IMR-90 (cell line): Measurements from ENCODE around the gene KRT77. TPM values are rescaled to one million over a fixed set of nuclear protein-coding genes. Genes with fewer than 3 reads are reported as not detected.

Experiments used
- ATAC-seq: fragments of 200-7000 bp; cut with Tn5 transposase; 2 replicates; pipeline ENCODE4 v1.9.1; 2020; ENCODE audit warnings: low read depth, mild to moderate bottlenecking, moderate library complexity
- BruUV-seq: library from RNA; stranded (reverse); fragments of 400-500 nt; replicated peaks from 2 replicates; lab custom pipeline; 2021; lab: Mats Ljungman, UMichigan
- CTCF ChIA-PET: fragments of 300-600 bp; formaldehyde crosslinking; extraction: SDS; loops from one replicate; lab custom pipeline; 2021; ENCODE audit warnings: antibody characterized with exemption; lab: Yijun Ruan, JAX
- POLR2A ChIA-PET: fragments of 300-600 bp; sonication (Branson Sonifier 250); formaldehyde crosslinking; loops from one replicate; lab custom pipeline; 2022; ENCODE audit warnings: antibody characterized with exemption; ENCODE audit not compliant: unreplicated experiment; lab: Charles Lee
- DNase-seq: peaks from one replicate; pipeline ENCODE4 v3.0.0; 2013
- H2AFZ ChIP-seq: replicated peaks from 2 replicates; pipeline ENCODE3; 2013; ENCODE audit warnings: low read length, mild to moderate bottlenecking; ENCODE audit not compliant: poor library complexity
- H2AK5ac ChIP-seq: 2 replicates; pipeline ENCODE4 v1.6.1; 2013; ENCODE audit warnings: low read depth, low read length, inconsistent platforms
- H2AK9ac ChIP-seq: replicated peaks from 2 replicates; pipeline ENCODE3; 2013; ENCODE audit warnings: mild to moderate bottlenecking, low read depth, low read length, moderate library complexity; ENCODE audit not compliant: poor library complexity
- H2BK120ac ChIP-seq: 2 replicates; pipeline ENCODE4 v1.6.1; 2013; ENCODE audit warnings: low read depth, low read length, inconsistent platforms
- H2BK15ac ChIP-seq: 3 replicates; pipeline ENCODE4 v1.6.1; 2013; ENCODE audit warnings: low read depth, low read length, inconsistent platforms
- H2BK20ac ChIP-seq: 2 replicates; pipeline ENCODE4 v1.6.1; 2013; ENCODE audit warnings: low read depth, mild to moderate bottlenecking, inconsistent platforms, low read length, moderate library complexity
- H2BK5ac ChIP-seq: 2 replicates; pipeline ENCODE4 v1.6.1; 2013; ENCODE audit warnings: mild to moderate bottlenecking, low read depth, low read length, inconsistent platforms; ENCODE audit not compliant: poor library complexity, severe bottlenecking
- H3K14ac ChIP-seq: replicated peaks from 2 replicates; pipeline ENCODE4 v1.6.1; 2013; ENCODE audit warnings: low read depth, low read length, inconsistent platforms
- H3K18ac ChIP-seq: 2 replicates; pipeline ENCODE4 v1.6.1; 2013; ENCODE audit warnings: low read depth, low read length, control low read depth
- H3K23ac ChIP-seq: 2 replicates; pipeline ENCODE4 v1.6.1; 2013; ENCODE audit warnings: low read depth, low read length, inconsistent platforms
- H3K27ac ChIP-seq: 2 replicates; pipeline ENCODE4 v1.5.1; 2013; ENCODE audit warnings: mild to moderate bottlenecking, control low read depth, low read length; ENCODE audit not compliant: insufficient read depth
- H3K27me3 ChIP-seq: 2 replicates; pipeline ENCODE4 v1.6.1; 2013; ENCODE audit warnings: low read length; ENCODE audit not compliant: control insufficient read depth, insufficient read depth
- H3K36me3 ChIP-seq: 2 replicates; pipeline ENCODE4 v1.6.1; 2013; ENCODE audit warnings: low read length, mixed read lengths; ENCODE audit not compliant: control insufficient read depth, insufficient read depth
- H3K4ac ChIP-seq: 2 replicates; pipeline ENCODE4 v1.6.1; 2013; ENCODE audit warnings: low read depth, low read length, inconsistent platforms
- H3K4me1 ChIP-seq: 2 replicates; pipeline ENCODE4 v1.6.1; 2013; ENCODE audit warnings: low read length, mixed read lengths; ENCODE audit not compliant: control insufficient read depth, insufficient read depth
- H3K4me2 ChIP-seq: 2 replicates; pipeline ENCODE4 v1.6.1; 2013; ENCODE audit warnings: low read depth, mild to moderate bottlenecking, control low read depth, low read length, moderate library complexity
- H3K4me3 ChIP-seq: 2 replicates; pipeline ENCODE4 v1.5.1; 2013; ENCODE audit warnings: low read depth, mild to moderate bottlenecking, control low read depth, low read length, moderate library complexity; ENCODE audit not compliant: insufficient read depth
- H3K56ac ChIP-seq: 2 replicates; pipeline ENCODE4 v1.6.1; 2013; ENCODE audit warnings: low read length, inconsistent platforms; ENCODE audit not compliant: insufficient read depth; ENCODE audit errors: extremely low read depth
- H3K79me1 ChIP-seq, 2 experiments: 2 replicates each; pipeline ENCODE4 v1.6.1; 2013; ENCODE audit warnings: low read length in 2 of 2, inconsistent platforms in 1 of 2, low read depth in 1 of 2
- H3K9ac ChIP-seq: 2 replicates; pipeline ENCODE4 v1.6.1; 2013; ENCODE audit warnings: low read depth, low read length, control low read depth
- H3K9me1 ChIP-seq: 2 replicates; pipeline ENCODE4 v1.6.1; 2013; ENCODE audit warnings: low read length, inconsistent platforms; ENCODE audit not compliant: insufficient read depth
- H3K9me3 ChIP-seq: 2 replicates; pipeline ENCODE4 v1.6.1; 2013; ENCODE audit warnings: low read length; ENCODE audit not compliant: control insufficient read depth, insufficient read depth
- H4K20me1 ChIP-seq: 2 replicates; pipeline ENCODE4 v1.6.1; 2013; ENCODE audit warnings: low read length, inconsistent platforms; ENCODE audit not compliant: insufficient read depth
- H4K5ac ChIP-seq: 2 replicates; pipeline ENCODE4 v1.6.1; 2013; ENCODE audit warnings: mild to moderate bottlenecking, low read depth, low read length, control low read depth
- H4K8ac ChIP-seq, 2 experiments: 2 replicates each; pipeline ENCODE4 v1.6.1; 2013; ENCODE audit warnings: low read depth in 2 of 2, low read length in 2 of 2, control low read depth in 1 of 2, inconsistent platforms in 1 of 2
- H4K91ac ChIP-seq: 2 replicates; pipeline ENCODE4 v1.6.1; 2013; ENCODE audit warnings: low read depth, low read length, inconsistent platforms; ENCODE audit not compliant: insufficient read depth
- CEBPB ChIP-seq: IDR thresholded peaks from 2 replicates; pipeline ENCODE4 v1.6.1; 2012; ENCODE audit warnings: low read depth, low read length, improper control_type of control experiment
- FOS ChIP-seq: fragments of 150-350 bp; IDR thresholded peaks from 2 replicates; pipeline ENCODE4 v1.6.1; 2016; ENCODE audit warnings: low read depth, low read length
- MAFK ChIP-seq: IDR thresholded peaks from 2 replicates; pipeline ENCODE4 v1.6.1; 2012; ENCODE audit warnings: low read depth, low read length, improper control_type of control experiment
- RAD21 ChIP-seq: IDR thresholded peaks from 2 replicates; pipeline ENCODE4 v1.6.1; 2012; ENCODE audit warnings: low read length, improper control_type of control experiment
- RFX5 ChIP-seq: IDR thresholded peaks from 2 replicates; pipeline ENCODE4 v1.8.0; 2012; ENCODE audit warnings: low read depth, mild to moderate bottlenecking, low read length, moderate library complexity
- WGBS, 2 experiments: methylation state at CpG; one replicate each; pipeline versions ENCODE4 v1.1.5 to v1.1.7; 2013; ENCODE audit warnings: missing lambda C conversion rate in 2 of 2; ENCODE audit not compliant: insufficient read length in 1 of 2; ENCODE audit errors: extremely low coverage in 2 of 2; 5-methylcytosine and 5-hydroxymethylcytosine counted together
- dilution Hi-C: fragments of 300-500 bp; cut with HindIII; formaldehyde crosslinking; loops from one replicate; pipeline ENCODE4 v1.14.3; 2018; ENCODE audit warnings: low sequenced_read_pairs; ENCODE audit not compliant: unreplicated experiment
- in situ Hi-C: fragments of 300-500 bp; cut with MboI; formaldehyde crosslinking; loops from 3 replicates; pipeline ENCODE4 v1.14.3; 2019; ENCODE audit warnings: low sequenced_read_pairs, inconsistent platforms, mixed read lengths
- intact Hi-C: fragments of 100-400 bp; cut with micrococcal nuclease; formaldehyde crosslinking; loops from 2 replicates; pipeline ENCODE4 v1.10.0; 2022
- polyA plus RNA-seq, 3 experiments: library from polyadenylated mRNA; depleted of rRNA; stranded (reverse); fragments of >200 nt; gene quantifications; 2 replicates each; pipeline ENCODE4 v1.2.3, GENCODE V29; 2012; ENCODE audit warnings: low replicate concordance in 1 of 3
- total RNA-seq: library from RNA; depleted of rRNA; stranded (reverse); fragments of >200 nt; gene quantifications from 2 replicates; pipeline ENCODE4 v1.2.3, GENCODE V29; 2012
- TF ChIP-seq, protein P1 (sequence below): fragments of 150-350 bp; IDR thresholded peaks from 2 replicates; pipeline ENCODE4 v1.6.1; 2017; ENCODE audit warnings: mild to moderate bottlenecking, antibody characterized with exemption, low read length, low read depth
- TF ChIP-seq, protein P2 (sequence below): fragments of 150-350 bp; IDR thresholded peaks from 2 replicates; pipeline ENCODE4 v1.6.1; 2016; ENCODE audit warnings: low read depth, mild to moderate bottlenecking, low read length, moderate library complexity, borderline replicate concordance

Gene KRT77
- total and polyA plus RNA-seq, 2 of the 4 experiments (the other 2 are of a cell fraction), result not detected

DNA sequence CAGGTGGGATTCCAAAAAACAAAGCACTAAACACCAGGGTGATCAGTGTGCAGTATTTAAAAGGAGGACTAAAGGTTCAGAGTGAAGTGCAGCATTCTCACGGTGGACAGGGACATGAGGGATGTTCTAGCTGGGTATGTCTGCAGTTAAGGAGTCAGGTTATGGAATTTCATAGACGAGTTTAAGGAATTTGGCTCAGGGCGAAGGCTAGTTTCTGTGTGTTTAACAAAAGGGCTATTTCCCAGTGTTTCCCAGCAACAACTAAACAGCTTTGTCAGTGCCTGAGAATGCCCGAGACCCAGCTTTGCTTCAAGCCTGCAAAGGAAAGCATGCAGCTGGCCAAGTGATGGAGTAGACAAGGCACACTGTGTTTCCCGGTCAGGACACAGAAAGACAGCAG lies 30.1 kb downstream of the KRT77 start:
- no peak overlapping the region for H2AFZ ChIP-seq
- H3K4me3 ChIP-seq, result no peak overlapping the region
- no peaks in the 10 kb centered on the region for H4K20me1 ChIP-seq
- no peak overlapping the region for H3K27ac ChIP-seq
- H3K4me2 ChIP-seq, result no peak overlapping the region
- H4K8ac ChIP-seq, result no peak overlapping the region
- no peak overlapping the region for H2BK15ac ChIP-seq
- H3K14ac ChIP-seq, result no peak overlapping the region
- no TSS peak for BruUV-seq
- H2BK20ac ChIP-seq, result no peak overlapping the region
- H3K27me3 ChIP-seq, result peaks cover 19% of the 10 kb centered on the region
- ChIA-PET POLR2A (no interaction called here), CTCF (interaction anchor here (0.5 kb wide), 1 partner anchor 191 kb away, joined by 4 read pairs; no protein-coding TSS in a partner anchor)
- no peaks in the 10 kb centered on the region for H3K9me1 ChIP-seq
- no peaks in the 10 kb centered on the region for H3K79me1 ChIP-seq
- H3K18ac ChIP-seq, result no peak overlapping the region
- H3K9me3 ChIP-seq, result no peaks in the 10 kb centered on the region
- H3K4ac ChIP-seq, result no peak overlapping the region
- no peak overlapping the region for H2BK5ac ChIP-seq
- no peak overlapping the region for H3K23ac ChIP-seq
- no peak overlapping the region for H2BK120ac ChIP-seq
- H2AK5ac ChIP-seq, result no peak overlapping the region
- H4K91ac ChIP-seq, result no peak overlapping the region
- WGBS, 2 experiments, result 0% methylated on average over 1 of the region's 5 CpGs; no CpG with 5 or more reads in 1 of the 2 experiments
- ATAC-seq (no peak), DNase-seq (no peak)
- in situ Hi-C loops, result no loop called here
- no peak overlapping the region for H3K9ac ChIP-seq
- no peaks in the 10 kb centered on the region for H3K36me3 ChIP-seq
- no peaks in the 10 kb centered on the region for H3K4me1 ChIP-seq
- dilution Hi-C loops, result no loop called here
- H4K5ac ChIP-seq, result no peak overlapping the region
- no peak overlapping the region for H3K56ac ChIP-seq
- intact Hi-C loops, result no loop called here
- TF ChIP-seq, protein P1, sequence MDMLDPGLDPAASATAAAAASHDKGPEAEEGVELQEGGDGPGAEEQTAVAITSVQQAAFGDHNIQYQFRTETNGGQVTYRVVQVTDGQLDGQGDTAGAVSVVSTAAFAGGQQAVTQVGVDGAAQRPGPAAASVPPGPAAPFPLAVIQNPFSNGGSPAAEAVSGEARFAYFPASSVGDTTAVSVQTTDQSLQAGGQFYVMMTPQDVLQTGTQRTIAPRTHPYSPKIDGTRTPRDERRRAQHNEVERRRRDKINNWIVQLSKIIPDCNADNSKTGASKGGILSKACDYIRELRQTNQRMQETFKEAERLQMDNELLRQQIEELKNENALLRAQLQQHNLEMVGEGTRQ, result no peak
- TF ChIP-seq FOS (no peak), MAFK (no peak), RFX5 (no peak), CEBPB (no peak), RAD21 (no peak)
- TF ChIP-seq, protein P2, sequence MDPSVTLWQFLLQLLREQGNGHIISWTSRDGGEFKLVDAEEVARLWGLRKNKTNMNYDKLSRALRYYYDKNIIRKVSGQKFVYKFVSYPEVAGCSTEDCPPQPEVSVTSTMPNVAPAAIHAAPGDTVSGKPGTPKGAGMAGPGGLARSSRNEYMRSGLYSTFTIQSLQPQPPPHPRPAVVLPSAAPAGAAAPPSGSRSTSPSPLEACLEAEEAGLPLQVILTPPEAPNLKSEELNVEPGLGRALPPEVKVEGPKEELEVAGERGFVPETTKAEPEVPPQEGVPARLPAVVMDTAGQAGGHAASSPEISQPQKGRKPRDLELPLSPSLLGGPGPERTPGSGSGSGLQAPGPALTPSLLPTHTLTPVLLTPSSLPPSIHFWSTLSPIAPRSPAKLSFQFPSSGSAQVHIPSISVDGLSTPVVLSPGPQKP, result no peak
- H2AK9ac ChIP-seq, result no peak overlapping the region
